ENCODE measurements around the gene HEXIM2.
A peak's percentile ranks its signal among the peaks of the same experiment; 100 is the strongest.

HEXIM2 gene

DNA sequence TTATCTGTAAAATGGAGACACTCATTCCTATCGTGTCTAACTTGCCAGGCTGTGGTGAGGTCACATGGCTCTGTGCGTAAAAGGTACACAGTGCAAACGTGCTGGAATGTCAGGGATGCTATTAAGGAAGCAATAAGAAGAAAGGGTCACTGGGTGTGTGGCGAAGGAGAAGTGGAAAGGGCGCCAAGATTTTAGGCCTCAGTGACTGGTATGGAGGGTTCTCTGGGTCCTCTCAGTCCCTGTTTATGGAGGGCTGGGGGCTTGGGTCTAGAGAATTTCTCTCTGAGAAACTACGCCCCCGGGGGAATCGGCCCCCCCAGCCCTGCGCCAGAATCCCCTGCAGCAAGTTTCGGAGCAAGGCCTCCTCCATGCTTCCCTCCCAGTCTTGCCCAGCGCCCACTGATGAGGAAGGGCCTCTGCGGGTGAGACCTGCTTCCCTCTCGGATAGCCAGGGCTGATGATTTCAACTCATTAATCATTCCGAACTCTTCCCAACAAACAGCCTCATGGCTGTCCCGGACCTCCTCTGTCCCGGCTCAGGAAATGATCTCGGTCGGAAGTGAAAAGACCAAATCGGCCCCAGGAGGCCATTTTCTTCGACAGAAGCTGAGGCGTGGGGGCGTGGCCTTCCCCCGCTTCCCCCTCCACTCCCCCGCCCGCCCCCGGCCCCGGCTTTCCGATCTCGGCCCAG lies 14.6 kb upstream of the HEXIM2 start:
- H3K4me3 ChIP-seq (ENCODE audit: low read depth in 1 of 2, low read length in 2 of 2): peak overlapping the region; percentile 69 to 93
- no peaks in the 10 kb centered on the region for H3K9me3 ChIP-seq (ENCODE audit: control insufficient read depth in 1 of 2, low read length in 2 of 2)
- H3K27me3 ChIP-seq (ENCODE audit: low read depth, low read length): no peaks in the 10 kb centered on the region
- peaks cover 15 to 48% of the 10 kb centered on the region in 2 donors for H3K4me1 ChIP-seq (ENCODE audit: control insufficient read depth in 1 of 2, insufficient read depth in 2 of 2, low read length in 2 of 2)
- H3K36me3 ChIP-seq (ENCODE audit: control insufficient read depth in 1 of 2, insufficient read depth in 2 of 2, low read length in 2 of 2): peaks cover 0 to 4% of the 10 kb centered on the region in 2 donors
- peak overlapping the region; percentile 100 for H3K27ac ChIP-seq (ENCODE audit: low read length)

DNA sequence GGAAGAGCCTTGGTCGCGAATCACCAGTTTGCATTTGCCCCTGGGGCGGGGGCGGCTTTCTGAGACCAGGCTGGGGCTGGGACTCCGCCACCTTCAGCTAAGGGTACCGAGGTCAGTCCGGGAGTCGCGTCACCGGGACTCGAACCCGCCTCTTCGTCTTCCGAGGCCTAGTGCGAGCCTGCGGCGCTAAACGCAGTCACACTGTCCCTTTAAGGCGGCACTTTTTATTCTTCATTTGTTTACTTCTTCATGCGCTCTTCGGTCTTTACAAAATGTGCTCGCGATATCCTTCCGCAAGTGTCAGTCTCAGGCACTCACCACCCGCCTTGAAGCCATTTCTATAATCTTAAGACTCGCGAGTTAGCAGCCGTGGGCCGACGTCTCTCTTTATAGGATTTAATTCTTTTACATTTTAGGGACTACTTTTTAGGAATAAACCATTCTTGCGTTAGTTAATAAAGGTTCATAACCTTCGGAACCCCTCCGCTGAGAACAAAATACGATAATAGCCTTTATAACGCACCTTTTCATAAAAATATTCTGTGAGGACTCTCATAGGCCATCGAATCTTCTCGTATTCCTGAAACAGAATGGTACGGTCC lies 14.0 kb upstream of the HEXIM2 start:
- Histone ChIP-seq H3K27ac (ENCODE audit: low read length) (peak overlapping the region; percentile 100), H3K4me1 (ENCODE audit: control insufficient read depth in 1 of 2, insufficient read depth in 2 of 2, low read length in 2 of 2) (peaks cover 15 to 48% of the 10 kb centered on the region in 2 donors), H3K36me3 (ENCODE audit: control insufficient read depth in 1 of 2, insufficient read depth in 2 of 2, low read length in 2 of 2) (peaks cover 0 to 4% of the 10 kb centered on the region in 2 donors), H3K9me3 (ENCODE audit: control insufficient read depth in 1 of 2, low read length in 2 of 2) (no peaks in the 10 kb centered on the region), H3K4me3 (ENCODE audit: low read depth in 1 of 2, low read length in 2 of 2) (peak overlapping the region; percentile 69 to 93), H3K27me3 (ENCODE audit: low read depth, low read length) (no peaks in the 10 kb centered on the region)

DNA sequence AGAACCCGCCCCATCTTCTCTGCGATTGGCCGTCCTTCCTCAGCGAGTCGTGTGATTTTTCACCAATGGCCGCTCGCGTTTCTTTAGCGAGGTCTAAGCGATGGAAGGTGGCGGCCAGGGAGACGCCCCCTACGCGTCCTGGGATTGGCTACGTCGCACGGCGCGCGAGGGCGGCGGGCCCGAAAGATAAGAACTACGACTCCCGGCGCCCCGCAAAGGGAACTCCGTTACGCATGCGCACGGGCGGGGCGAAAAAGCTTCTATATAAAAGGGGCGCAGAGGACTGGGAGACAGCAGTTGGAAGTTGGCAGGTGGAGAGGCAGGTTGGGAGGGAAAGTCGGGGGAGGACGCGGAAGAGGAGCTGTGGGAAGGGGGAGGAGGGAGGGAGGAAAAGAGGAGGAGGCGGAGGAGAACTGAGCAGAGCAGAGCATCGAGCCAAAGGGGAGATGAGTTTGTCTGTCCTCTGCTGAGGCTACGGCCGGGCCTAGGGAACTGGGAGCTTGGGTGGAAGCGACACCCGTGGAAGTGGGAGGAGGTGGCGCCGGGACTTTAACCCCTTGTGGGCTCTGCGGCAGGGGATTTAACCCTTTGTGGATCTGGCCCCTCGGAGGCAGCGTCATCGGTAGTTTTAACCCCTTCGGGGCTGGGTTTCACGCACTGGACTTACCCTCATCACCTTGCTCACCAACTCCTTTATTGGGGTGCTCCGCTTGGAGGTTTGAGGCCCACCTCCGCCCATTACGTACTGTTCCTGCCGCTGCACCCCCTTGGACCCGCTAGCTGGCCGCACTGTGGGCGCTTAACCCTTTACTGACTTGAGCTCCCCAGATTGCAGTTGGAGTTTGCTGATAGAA lies 13.3 kb upstream of the HEXIM2 start, which contains the start of gene HEXIM1:
TSS of gene HEXIM1 (plus strand) at position 293 of the 854 bp plus-strand sequence. CDS start 716 bp downstream, outside the sequence.
- peak within 1 kb of the TSS; percentile 100 for H3K27ac ChIP-seq (ENCODE audit: low read length)
- peaks cover 15 to 44% of the 10 kb centered on the region in 2 donors for H3K4me1 ChIP-seq (ENCODE audit: control insufficient read depth in 1 of 2, insufficient read depth in 2 of 2, low read length in 2 of 2)
- peaks cover 0 to 4% of the 10 kb centered on the region in 2 donors for H3K36me3 ChIP-seq (ENCODE audit: control insufficient read depth in 1 of 2, insufficient read depth in 2 of 2, low read length in 2 of 2)
- peak within 1 kb of the TSS; percentile 83 to 93 for H3K4me3 ChIP-seq (ENCODE audit: low read depth in 1 of 2, low read length in 2 of 2)
- no peaks in the 10 kb centered on the region for H3K9me3 ChIP-seq (ENCODE audit: control insufficient read depth in 1 of 2, low read length in 2 of 2)
- H3K27me3 ChIP-seq (ENCODE audit: low read depth, low read length): no peaks in the 10 kb centered on the region

DNA sequence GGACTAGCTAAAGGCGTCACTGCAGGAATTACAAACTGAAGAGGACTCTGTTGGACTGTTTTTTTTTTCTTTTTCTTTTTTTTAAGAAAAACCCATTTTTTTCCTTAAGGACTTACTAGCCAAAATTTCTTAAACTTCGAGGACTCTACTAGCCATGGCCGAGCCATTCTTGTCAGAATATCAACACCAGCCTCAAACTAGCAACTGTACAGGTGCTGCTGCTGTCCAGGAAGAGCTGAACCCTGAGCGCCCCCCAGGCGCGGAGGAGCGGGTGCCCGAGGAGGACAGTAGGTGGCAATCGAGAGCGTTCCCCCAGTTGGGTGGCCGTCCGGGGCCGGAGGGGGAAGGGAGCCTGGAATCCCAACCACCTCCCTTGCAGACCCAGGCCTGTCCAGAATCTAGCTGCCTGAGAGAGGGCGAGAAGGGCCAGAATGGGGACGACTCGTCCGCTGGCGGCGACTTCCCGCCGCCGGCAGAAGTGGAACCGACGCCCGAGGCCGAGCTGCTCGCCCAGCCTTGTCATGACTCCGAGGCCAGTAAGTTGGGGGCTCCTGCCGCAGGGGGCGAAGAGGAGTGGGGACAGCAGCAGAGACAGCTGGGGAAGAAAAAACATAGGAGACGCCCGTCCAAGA lies 12.5 kb upstream of the HEXIM2 start:
- peaks cover 0 to 4% of the 10 kb centered on the region in 2 donors for H3K36me3 ChIP-seq (ENCODE audit: control insufficient read depth in 1 of 2, insufficient read depth in 2 of 2, low read length in 2 of 2)
- H3K4me3 ChIP-seq (ENCODE audit: low read depth in 1 of 2, low read length in 2 of 2): peak overlapping the region; percentile 83 to 89
- no peaks in the 10 kb centered on the region for H3K9me3 ChIP-seq (ENCODE audit: control insufficient read depth in 1 of 2, low read length in 2 of 2)
- peak overlapping the region; percentile 94 for H3K27ac ChIP-seq (ENCODE audit: low read length)
- peaks cover 15 to 45% of the 10 kb centered on the region in 2 donors for H3K4me1 ChIP-seq (ENCODE audit: control insufficient read depth in 1 of 2, insufficient read depth in 2 of 2, low read length in 2 of 2)
- no peaks in the 10 kb centered on the region for H3K27me3 ChIP-seq (ENCODE audit: low read depth, low read length)

DNA sequence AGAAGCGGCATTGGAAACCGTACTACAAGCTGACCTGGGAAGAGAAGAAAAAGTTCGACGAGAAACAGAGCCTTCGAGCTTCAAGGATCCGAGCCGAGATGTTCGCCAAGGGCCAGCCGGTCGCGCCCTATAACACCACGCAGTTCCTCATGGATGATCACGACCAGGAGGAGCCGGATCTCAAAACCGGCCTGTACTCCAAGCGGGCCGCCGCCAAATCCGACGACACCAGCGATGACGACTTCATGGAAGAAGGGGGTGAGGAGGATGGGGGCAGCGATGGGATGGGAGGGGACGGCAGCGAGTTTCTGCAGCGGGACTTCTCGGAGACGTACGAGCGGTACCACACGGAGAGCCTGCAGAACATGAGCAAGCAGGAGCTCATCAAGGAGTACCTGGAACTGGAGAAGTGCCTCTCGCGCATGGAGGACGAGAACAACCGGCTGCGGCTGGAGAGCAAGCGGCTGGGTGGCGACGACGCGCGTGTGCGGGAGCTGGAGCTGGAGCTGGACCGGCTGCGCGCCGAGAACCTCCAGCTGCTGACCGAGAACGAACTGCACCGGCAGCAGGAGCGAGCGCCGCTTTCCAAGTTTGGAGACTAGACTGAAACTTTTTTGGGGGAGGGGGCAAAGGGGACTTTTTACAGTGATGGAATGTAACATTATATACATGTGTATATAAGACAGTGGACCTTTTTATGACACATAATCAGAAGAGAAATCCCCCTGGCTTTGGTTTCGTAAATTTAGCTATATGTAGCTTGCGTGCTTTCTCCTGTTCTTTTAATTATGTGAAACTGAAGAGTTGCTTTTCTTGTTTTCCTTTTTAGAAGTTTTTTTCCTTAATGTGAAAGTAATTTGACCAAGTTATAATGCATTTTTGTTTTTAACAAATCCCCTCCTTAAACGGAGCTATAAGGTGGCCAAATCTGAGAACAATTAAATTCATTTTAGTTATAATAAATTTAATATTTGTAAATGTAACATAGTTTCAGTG lies 11.7 kb upstream of the HEXIM2 start:
- no peaks in the 10 kb centered on the region for H3K27me3 ChIP-seq (ENCODE audit: low read depth, low read length)
- peak overlapping the region; percentile 83 to 89 for H3K4me3 ChIP-seq (ENCODE audit: low read depth in 1 of 2, low read length in 2 of 2)
- peaks cover 0 to 4% of the 10 kb centered on the region in 2 donors for H3K36me3 ChIP-seq (ENCODE audit: control insufficient read depth in 1 of 2, insufficient read depth in 2 of 2, low read length in 2 of 2)
- H3K4me1 ChIP-seq (ENCODE audit: control insufficient read depth in 1 of 2, insufficient read depth in 2 of 2, low read length in 2 of 2): peaks cover 15 to 38% of the 10 kb centered on the region in 2 donors
- no peaks in the 10 kb centered on the region for H3K9me3 ChIP-seq (ENCODE audit: control insufficient read depth in 1 of 2, low read length in 2 of 2)
- peak overlapping the region; percentile 94 for H3K27ac ChIP-seq (ENCODE audit: low read length)

DNA sequence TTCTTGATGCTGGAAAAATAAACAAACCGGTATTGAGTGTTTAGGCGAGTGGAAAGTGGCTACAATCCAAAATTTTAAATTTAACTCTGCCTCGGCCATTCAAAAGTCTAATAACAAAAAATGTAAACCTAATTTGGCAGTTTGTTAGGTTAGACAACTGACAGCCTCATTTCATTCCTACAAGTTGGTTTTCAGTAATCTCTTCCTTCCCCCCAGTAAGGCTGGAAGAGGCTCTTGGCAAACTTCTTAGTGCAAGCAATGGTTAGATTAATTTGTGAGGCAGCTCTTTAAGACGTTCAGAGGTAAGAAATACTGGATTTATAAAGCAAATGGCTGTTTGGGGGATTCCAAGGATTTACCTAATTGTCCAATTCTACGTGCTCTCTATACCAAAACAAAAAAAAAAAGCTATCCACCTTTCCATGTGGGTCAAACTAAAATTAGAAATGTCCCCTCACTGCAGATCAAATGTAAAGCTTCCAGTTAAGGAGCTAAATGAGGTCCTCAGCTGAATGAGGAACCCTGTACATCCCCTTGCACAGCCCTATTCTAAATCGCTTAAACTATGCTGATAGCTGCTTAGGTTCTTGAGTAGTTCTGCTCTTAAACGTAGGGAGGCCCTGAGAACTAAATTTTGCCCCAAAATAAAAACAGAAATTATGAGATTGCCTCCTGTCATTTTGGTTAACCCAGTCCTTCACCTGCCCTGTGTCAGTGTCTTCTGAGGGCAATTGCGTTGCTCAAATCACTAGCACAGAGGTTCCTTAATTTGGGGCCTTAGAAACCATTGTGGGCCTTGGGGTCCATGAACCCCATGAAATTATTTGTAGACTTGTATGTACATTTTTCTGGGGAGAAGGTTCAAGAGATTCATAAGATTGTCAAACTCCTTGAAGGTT lies 10.5 kb upstream of the HEXIM2 start:
- H3K36me3 ChIP-seq (ENCODE audit: control insufficient read depth in 1 of 2, insufficient read depth in 2 of 2, low read length in 2 of 2): peaks cover 0 to 4% of the 10 kb centered on the region in 2 donors
- no peaks in the 10 kb centered on the region for H3K9me3 ChIP-seq (ENCODE audit: control insufficient read depth in 1 of 2, low read length in 2 of 2)
- peak overlapping the region; percentile 10 for H3K27ac ChIP-seq (ENCODE audit: low read length)
- H3K4me1 ChIP-seq (ENCODE audit: control insufficient read depth in 1 of 2, insufficient read depth in 2 of 2, low read length in 2 of 2): peaks cover 15 to 31% of the 10 kb centered on the region in 2 donors
- H3K27me3 ChIP-seq (ENCODE audit: low read depth, low read length): no peaks in the 10 kb centered on the region
- H3K4me3 ChIP-seq (ENCODE audit: low read depth in 1 of 2, low read length in 2 of 2): peak overlapping the region; percentile 83 to 89

DNA sequence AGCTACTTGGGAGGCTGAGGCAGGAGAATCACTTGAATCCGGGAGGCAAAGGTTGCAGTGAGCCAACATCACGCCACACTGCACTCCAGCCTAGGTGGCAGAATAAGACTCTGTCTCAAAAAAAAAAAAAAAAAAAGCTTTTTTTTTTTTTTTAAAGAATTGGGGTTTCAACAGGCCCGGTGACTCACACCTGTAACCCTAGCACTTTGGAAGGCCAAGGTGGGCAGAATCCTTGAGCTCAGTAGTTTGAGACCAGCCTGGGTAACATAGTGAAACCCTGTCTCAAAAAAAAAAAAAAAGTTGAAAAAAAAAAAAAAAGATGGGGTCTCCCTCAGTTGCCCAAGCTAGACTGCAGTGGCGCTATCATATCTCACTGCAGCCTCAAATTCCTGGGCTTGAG lies 6.6 kb upstream of the HEXIM2 start:
- no peak overlapping the region for H3K4me3 ChIP-seq (ENCODE audit: low read depth in 1 of 2, low read length in 2 of 2)
- no peak overlapping the region for H3K27ac ChIP-seq (ENCODE audit: low read length)
- H3K9me3 ChIP-seq (ENCODE audit: control insufficient read depth in 1 of 2, low read length in 2 of 2): no peaks in the 10 kb centered on the region
- peaks cover 17 to 53% of the 10 kb centered on the region in 2 donors for H3K4me1 ChIP-seq (ENCODE audit: control insufficient read depth in 1 of 2, insufficient read depth in 2 of 2, low read length in 2 of 2)
- no peaks in the 10 kb centered on the region for H3K27me3 ChIP-seq (ENCODE audit: low read depth, low read length)
- H3K36me3 ChIP-seq (ENCODE audit: control insufficient read depth in 1 of 2, insufficient read depth in 2 of 2, low read length in 2 of 2): no peaks in the 10 kb centered on the region

DNA sequence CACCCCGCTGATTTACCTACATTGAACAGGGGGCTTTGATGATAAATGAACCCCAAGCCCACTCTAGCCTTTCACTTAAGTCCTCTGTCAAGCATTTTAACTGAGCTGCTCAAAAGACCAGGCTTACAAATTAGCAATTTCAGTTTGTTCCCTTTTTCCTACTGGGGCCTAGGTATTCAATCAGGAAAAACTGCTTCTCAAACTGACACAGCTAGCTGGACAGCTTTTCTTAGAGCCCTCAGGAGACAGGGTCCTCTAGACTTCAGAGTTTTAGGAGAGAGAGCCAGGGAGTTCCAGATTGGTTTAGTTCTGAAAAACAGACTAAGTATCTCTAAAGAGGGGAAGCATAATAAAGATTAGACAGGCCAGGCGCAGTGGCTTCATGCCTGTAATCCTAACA lies 6.2 kb upstream of the HEXIM2 start:
- no peaks in the 10 kb centered on the region for H3K27me3 ChIP-seq (ENCODE audit: low read depth, low read length)

DNA sequence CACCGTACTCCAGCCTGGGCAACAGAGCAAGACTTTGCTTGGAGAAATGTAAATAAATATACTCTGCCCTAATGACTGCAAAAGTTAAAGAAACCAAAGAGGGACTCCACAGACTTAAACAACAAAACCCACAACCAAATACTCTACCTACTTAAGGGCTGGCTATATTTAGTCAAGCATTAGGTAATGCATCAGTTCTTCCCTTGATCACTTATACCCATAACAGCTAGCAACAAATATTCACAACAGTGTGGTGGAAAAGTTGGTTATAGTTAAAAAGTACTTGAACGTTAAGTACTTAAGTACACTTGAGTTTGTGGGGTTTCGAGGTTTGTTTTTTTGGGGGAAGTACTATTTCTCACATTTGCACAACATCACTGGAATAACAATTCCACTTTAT lies 5.4 kb upstream of the HEXIM2 start:
- Histone ChIP-seq H3K27me3 (ENCODE audit: low read depth, low read length) (no peaks in the 10 kb centered on the region), H3K27ac (ENCODE audit: low read length) (no peak overlapping the region), H3K4me3 (ENCODE audit: low read depth in 1 of 2, low read length in 2 of 2) (no peak overlapping the region), H3K36me3 (ENCODE audit: control insufficient read depth in 1 of 2, insufficient read depth in 2 of 2, low read length in 2 of 2) (peaks cover 0 to 5% of the 10 kb centered on the region in 2 donors), H3K9me3 (ENCODE audit: control insufficient read depth in 1 of 2, low read length in 2 of 2) (no peaks in the 10 kb centered on the region), H3K4me1 (ENCODE audit: control insufficient read depth in 1 of 2, insufficient read depth in 2 of 2, low read length in 2 of 2) (peaks cover 14 to 47% of the 10 kb centered on the region in 2 donors)

More for the DNA sequence above, 6.2 kb upstream of the HEXIM2 start:
- Histone ChIP-seq H3K27ac (ENCODE audit: low read length) (no peak overlapping the region), H3K4me1 (ENCODE audit: control insufficient read depth in 1 of 2, insufficient read depth in 2 of 2, low read length in 2 of 2) (peaks cover 17 to 54% of the 10 kb centered on the region in 2 donors), H3K36me3 (ENCODE audit: control insufficient read depth in 1 of 2, insufficient read depth in 2 of 2, low read length in 2 of 2) (no peaks in the 10 kb centered on the region), H3K9me3 (ENCODE audit: control insufficient read depth in 1 of 2, low read length in 2 of 2) (no peaks in the 10 kb centered on the region), H3K4me3 (ENCODE audit: low read depth in 1 of 2, low read length in 2 of 2) (no peak overlapping the region)
